Ecto neural progenitor cell (in vitro differentiated cells): ENCODE data around the gene MALRD1.

Source experiments
- DNase-seq: peaks from one replicate; pipeline ENCODE4 v3.0.0-alpha.2; 2018; ENCODE audit warnings: low spot score

MALRD1 gene

DNA sequence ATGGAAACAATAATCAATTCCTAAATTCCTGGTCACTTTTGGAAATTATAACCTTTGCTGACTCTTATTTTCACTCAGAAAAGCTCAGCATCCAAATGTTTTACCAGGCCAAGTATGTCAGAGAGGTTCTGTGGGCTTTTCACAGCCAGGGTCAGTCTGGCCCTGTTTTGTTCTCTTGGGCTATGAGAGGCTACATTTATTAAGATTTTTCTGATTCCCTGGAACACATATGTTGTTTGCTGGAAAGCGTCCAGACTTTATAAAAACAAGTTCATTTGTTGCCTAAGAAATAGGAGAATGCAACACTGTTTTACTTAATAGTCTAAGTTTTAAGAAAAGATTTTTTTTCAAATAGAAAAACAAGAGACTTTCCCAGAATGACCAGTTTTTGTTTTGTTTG, 529.2 kb downstream of the MALRD1 start:
- no peak for DNase-seq

- DNase-seq, result no peak
Observed at GRCh38 chr10:19578571-19578970, 530.0 kb downstream of the MALRD1 start.

DNA sequence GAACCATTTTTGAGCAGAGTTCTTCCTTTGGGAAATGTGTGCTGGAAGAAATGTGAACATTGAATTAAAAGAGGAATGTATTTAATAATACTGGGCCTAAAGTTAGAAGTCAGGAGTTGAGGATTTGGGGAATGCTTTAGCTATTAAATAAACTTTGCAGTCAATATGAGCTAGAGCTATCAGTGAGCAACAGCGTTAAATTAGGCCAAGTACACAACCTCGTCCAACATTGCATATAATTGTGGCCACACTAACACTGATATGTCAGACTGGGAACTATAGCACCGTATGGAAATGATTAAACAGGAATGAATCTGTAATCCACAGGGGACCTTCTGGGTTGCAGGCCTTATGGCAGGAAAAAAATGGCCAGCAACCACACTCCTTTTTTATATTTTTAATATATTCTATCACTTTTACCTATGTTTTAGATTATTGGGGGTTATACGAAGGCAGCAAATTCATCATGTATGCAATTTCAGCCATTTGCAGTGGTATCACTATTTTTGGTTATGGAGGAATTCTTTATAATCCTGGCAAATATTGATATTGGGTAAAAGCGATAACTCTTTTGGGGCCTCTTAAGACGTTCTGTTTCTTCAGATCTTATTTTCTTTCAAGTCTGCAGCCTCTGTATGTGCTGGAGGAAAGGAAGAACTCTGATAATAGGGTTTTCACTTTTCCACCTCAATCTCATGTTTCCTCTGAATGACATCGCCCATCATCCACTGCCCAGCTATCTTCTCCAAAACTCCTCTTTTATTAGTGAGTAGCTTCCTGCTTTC, 531.4 kb downstream of the MALRD1 start:
- DNase-seq, result no peak

DNA sequence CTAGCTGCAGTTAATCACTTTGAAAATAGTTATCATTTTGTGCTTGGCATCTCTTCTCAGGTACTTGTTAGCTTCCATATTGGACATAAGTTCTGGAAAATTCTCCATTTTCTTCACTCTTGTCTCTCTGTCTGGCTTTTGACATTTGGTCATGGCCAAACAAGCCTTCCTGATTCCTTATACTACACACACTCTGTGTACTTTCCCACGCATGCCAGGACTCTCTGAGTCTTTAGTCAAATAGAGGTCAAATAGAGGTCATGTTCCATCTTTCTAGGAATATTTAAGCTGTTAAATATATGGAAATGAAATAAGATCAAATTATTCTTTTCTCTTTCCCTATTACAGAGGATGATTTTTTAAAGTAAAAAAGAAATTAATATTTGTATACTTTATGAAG, 532.1 kb downstream of the MALRD1 start:
- DNase-seq, result no peak

DNA sequence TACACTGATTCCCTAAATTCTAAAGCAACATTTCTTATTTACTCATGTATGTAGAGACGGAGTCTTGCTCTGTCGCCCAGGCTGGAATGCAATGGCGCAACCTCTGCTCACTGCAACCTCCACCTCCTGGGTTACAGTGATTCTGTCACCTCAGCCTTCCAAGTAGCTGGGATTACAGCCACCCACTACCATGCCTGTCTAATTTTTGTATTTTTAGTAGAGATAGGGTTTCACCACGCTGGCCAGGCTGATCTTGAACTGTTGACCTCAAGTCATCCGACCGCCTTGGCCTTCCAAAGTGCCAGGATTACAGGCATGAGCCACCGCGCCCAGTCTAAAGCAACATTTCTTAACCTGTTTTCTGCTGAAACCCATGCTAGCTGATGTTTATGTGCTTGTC, 540.0 kb downstream of the MALRD1 start:
- DNase-seq, result no peak

DNA sequence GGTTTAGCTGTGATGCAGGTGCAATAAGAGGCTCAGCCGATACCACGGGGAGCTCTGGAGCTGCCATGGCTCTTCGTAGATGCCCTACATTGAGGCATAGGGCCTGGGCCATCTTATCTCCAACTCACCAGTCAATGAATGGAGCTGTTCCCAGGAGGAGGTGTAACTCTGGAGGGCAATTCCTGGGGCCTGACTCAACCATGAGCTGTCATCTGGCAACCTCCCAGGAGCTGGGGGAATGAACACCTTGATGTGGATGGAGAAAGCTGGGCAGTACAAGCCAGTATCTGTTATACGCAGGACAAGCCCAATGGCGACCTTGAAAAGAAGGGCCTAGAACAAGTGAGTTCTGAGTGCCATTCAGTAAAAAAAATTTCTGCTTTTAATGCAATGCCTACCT, 543.7 kb downstream of the MALRD1 start:
- DNase-seq, result no peak

DNA sequence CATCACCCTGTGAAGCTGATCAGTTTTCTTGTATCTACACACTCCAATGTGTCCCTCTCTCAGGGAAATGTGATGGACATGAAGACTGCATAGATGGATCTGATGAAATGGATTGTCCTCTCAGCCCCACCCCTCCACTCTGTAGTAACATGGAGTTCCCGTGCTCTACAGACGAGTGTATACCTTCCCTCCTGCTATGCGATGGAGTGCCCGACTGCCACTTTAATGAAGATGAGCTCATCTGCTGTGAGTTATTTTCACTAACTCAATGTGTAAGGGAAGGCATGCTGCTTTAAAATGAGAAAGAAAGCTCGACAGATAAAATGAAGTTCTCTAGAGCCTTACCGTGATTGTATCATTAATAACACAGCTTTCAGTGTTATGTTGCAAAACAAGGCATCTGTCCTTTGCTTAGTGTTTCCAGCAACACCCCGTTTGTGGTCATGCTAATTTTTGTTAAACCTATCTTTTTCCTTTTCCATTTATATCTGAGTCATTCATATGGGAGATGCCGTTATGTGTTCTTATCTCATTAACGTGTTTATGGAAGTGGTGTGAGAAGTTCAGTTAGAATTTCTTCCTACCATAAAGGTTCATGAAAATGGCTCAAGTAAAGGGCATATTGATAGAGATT, 546.7 kb downstream of the MALRD1 start:
- no peak for DNase-seq

- no peak for DNase-seq
Observed at GRCh38 chr10:19605806-19606205, 557.2 kb downstream of the MALRD1 start.

GRCh38 chr10:19606968-19607367, 558.4 kb downstream of the MALRD1 start:
- DNase-seq, result no peak

DNA sequence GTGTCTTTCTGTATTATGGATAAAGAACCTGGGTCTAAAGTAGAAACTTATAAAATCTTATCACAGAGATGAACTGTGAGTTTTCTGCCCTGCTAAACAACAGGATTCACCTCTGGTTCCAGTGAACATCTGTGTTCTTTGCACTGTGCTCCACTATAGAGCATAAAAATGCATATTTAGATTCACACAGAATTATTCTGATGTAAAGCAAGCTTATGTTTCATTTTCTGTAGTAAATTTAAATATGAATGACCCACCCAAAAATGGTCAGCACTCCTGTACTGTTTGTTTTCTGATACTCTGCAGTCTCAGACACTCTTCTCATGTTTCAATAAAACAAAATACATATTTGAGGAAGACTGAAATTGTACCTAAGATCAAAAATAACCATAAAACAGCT, 563.2 kb downstream of the MALRD1 start:
- DNase-seq, result no peak

- DNase-seq, result no peak
Observed at GRCh38 chr10:19616966-19617365, 568.4 kb downstream of the MALRD1 start.

GRCh38 chr10:19620811-19621210, 572.2 kb downstream of the MALRD1 start:
- no peak for DNase-seq

- DNase-seq, result no peak
Observed at GRCh38 chr10:19623321-19623720, 574.7 kb downstream of the MALRD1 start.

GRCh38 chr10:19626156-19626555, 577.6 kb downstream of the MALRD1 start:
- no peak for DNase-seq

- peak; percentile 47 for DNase-seq
Observed at GRCh38 chr10:19628767-19629560, 580.4 kb downstream of the MALRD1 start.

- peak; percentile 77 for DNase-seq
Observed at GRCh38 chr10:19629567-19629966, 581.0 kb downstream of the MALRD1 start.

GRCh38 chr10:19634163-19634562, 585.6 kb downstream of the MALRD1 start:
- no peak for DNase-seq

GRCh38 chr10:19638182-19638895, 589.7 kb downstream of the MALRD1 start:
- DNase-seq, result no peak

- DNase-seq, result no peak
Observed at GRCh38 chr10:19638896-19639233, 590.3 kb downstream of the MALRD1 start.

DNA sequence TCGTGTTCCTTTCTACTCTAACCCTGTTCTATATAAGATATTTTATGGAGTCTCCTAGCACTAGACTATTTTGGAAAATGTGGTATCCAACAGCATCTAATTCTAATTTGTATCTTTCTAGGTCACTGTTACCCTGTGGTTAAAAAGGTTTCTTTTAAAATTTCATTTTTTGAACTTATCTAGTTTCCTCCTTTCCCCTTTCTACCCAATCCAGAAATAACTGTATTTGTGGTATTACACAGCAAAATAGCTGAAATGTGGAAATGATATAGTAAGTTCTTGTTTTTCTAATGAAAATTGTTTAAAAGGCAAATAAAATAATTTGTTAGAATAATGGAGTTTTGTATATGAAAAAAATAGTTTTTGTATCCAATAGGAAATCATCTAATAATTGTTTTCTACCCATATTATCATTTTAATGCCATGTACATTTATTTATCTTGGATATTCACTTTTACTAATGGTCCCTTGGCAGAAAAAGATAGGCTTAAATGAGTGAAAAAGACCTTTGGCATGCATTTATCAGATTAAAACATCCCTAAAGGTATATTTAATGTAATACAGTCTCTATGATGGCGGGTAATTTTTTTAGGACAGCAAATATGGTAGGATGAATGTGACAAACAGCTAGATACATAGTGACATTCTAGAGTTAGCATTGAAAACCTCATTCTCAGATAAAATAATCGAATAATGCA, 592.1 kb downstream of the MALRD1 start:
- no peak for DNase-seq

DNA sequence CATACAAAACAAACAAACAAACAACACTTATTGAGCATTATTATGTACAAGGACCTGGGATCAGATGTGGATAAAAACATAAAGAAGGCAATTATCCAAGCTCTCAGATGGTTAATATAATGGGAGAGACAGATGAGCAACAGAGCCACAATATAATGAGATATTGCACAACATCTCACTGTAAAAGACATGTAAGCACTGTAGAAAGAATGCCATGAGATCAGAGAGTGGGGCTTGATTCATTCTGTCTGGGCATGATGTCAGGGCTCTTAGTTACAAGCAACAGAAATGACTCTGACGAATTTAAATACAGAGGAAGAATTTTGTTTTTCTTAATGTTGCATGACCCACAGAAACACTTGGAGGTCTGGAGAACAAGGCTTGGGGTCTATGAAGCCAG, 602.9 kb downstream of the MALRD1 start:
- no peak for DNase-seq

DNA sequence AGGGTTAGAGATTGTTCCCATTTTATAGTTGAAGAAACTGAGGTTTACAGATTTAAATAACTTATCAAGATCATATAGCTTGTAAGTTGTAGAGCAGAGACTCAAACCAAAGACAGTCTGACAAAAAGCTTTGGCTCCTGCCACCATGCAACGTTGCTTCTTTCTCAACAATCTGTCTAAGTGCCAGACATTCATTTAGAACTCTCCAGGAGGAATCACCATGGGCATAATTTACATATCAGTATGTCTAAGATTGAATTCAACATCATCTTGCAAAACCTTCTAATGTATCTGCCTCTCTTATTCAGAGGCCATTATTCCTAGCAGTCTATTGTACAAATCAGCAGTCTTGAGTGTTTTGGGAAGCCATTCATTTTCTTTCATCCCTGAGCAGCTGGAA, 604.1 kb downstream of the MALRD1 start:
- DNase-seq, result no peak
